ENCODE data around the gene CMTM2.
"Not testable (repeated sequence)": the region's sequence is repeated elsewhere in the genome, so short reads cannot be mapped to it uniquely, and the experiment has no call there.

DNA sequence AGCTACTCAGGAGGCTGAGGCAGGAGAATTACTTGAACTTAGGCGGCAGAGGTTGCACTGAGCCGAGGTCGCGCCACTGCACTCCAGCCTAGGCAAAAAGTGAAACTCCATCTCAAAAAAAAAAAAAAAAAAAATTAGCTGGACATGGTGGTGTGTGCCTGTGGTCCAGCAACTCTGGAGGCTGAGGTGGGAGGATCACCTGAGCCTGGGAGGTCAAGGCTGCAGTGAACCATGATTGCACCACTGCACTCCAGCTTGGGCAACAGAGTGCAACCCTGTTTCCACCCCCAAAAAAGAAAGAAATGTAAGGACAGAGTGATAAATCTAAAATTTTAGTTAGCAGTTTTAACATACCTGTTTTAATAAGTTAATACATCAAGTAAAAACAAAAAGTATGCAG is 17.3 kb downstream of the CMTM2 start:
- TF ChIP-seq, protein P1, sequence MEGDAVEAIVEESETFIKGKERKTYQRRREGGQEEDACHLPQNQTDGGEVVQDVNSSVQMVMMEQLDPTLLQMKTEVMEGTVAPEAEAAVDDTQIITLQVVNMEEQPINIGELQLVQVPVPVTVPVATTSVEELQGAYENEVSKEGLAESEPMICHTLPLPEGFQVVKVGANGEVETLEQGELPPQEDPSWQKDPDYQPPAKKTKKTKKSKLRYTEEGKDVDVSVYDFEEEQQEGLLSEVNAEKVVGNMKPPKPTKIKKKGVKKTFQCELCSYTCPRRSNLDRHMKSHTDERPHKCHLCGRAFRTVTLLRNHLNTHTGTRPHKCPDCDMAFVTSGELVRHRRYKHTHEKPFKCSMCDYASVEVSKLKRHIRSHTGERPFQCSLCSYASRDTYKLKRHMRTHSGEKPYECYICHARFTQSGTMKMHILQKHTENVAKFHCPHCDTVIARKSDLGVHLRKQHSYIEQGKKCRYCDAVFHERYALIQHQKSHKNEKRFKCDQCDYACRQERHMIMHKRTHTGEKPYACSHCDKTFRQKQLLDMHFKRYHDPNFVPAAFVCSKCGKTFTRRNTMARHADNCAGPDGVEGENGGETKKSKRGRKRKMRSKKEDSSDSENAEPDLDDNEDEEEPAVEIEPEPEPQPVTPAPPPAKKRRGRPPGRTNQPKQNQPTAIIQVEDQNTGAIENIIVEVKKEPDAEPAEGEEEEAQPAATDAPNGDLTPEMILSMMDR (conservative IDR thresholded peaks at IDR 0.05 in 1 of 2, IDR thresholded peaks at IDR 0.05 in 1 of 2; ENCODE audit: extremely low read depth in 1 of 2, insufficient read depth in 1 of 2, low read depth in 1 of 2, low read length in 2 of 2) = not testable (repeated sequence)
- TF ChIP-seq EZH2 (IDR thresholded peaks at IDR 0.05; ENCODE audit: borderline replicate concordance, low read length) = not testable (repeated sequence)
